ENCODE data around the gene DYNC2LI1.

Gene DYNC2LI1

GRCh38 chr2:43731211-43731610 lies 42.6 kb upstream of the DYNC2LI1 start:
- no peak overlapping the region for H3K27ac ChIP-seq
- ChIA-PET CTCF (no interaction called here), POLR2A (ENCODE audit: low non-redundant PET) (no interaction called here)
- no peak for DNase-seq (ENCODE audit: low spot score)
- no peak for TF ChIP-seq CTCF (conservative IDR thresholded peaks at IDR 0.05; ENCODE audit: low read depth)

DNA sequence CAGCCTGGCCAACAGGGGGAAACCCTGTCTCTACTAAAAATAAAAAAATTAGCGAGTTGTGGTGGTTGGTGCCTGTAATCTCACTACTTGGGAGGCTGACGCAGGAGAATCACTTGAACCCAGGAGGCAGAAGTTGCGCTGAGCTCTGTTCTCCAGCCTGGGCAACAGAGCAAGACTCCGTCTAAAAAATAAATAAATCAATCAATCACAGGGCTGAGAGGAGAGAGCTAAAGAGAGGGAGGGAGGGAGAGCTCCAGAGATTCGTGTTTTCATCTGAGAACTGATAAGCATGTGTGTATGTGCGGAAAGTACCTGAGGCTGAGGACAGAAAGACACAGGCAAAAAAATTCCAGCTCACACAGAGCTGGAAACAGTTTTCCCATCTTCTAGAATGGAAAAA lies 37.2 kb upstream of the DYNC2LI1 start:
- no peak for DNase-seq (ENCODE audit: low spot score)
- POLR2A ChIA-PET (ENCODE audit: low non-redundant PET), result no interaction called here
- CTCF ChIA-PET, result no interaction called here

GRCh38 chr2:43737097-43737854 lies 36.6 kb upstream of the DYNC2LI1 start:
- POLR2A ChIA-PET (ENCODE audit: low non-redundant PET), result no interaction called here
- CTCF ChIA-PET, result no interaction called here
- DNase-seq (ENCODE audit: low spot score), result peak; percentile 3
- TF ChIP-seq CTCF (conservative IDR thresholded peaks at IDR 0.05; ENCODE audit: low read depth), result no peak
- no peak overlapping the region for H3K27ac ChIP-seq

More for the DNA sequence above, 37.2 kb upstream of the DYNC2LI1 start:
- H3K27ac ChIP-seq, result no peak overlapping the region
- no peak for TF ChIP-seq CTCF (conservative IDR thresholded peaks at IDR 0.05; ENCODE audit: low read depth)

DNA sequence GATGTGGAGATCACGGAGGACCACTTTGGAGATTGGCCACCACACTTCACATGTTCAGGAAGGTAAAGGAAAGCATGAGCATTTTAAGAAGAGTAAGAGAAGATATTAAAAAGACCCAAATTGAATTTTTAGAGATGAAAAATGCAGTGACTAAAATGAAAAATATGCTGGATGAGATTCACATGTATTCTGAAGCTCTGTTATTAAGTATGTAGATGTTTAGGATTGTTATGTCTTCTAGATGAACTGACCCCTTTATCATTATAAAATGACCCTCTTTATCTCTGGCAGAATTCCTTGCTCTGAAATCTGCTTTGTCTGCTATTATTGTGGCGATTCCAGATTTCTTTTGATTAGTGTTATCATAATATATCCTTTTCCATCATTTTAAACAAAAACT lies 36.0 kb upstream of the DYNC2LI1 start:
- TF ChIP-seq CTCF (conservative IDR thresholded peaks at IDR 0.05; ENCODE audit: low read depth), result no peak
- no peak for DNase-seq (ENCODE audit: low spot score)
- POLR2A ChIA-PET (ENCODE audit: low non-redundant PET), result no interaction called here
- no peak overlapping the region for H3K27ac ChIP-seq
- CTCF ChIA-PET, result no interaction called here

GRCh38 chr2:43738257-43738656 lies 35.6 kb upstream of the DYNC2LI1 start:
- no peak overlapping the region for H3K27ac ChIP-seq
- POLR2A ChIA-PET (ENCODE audit: low non-redundant PET), result no interaction called here
- CTCF ChIA-PET, result interaction anchor here (0.6 kb wide), 1 partner anchor 11 kb away, joined by 3 read pairs; no protein-coding TSS in a partner anchor
- TF ChIP-seq CTCF (conservative IDR thresholded peaks at IDR 0.05; ENCODE audit: low read depth), result no peak
- DNase-seq (ENCODE audit: low spot score), result no peak

DNA sequence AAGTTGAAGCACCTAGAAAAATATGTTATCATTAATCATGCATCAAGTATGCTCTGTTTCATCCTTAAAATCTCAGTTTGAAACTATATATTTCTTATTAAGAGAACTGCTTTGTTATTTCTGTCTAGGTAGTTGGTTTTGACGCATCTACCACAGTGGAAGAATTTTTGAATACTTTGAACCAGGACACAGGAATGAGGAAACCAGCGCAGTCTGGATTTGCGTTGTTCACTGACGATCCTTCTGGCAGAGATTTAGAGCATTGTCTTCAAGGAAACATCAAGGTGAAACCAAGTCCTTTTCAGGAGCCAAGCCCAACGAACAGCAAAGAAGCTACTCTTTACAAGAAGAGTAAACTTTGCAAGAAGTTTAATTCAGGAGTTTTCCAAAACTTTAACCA lies 30.1 kb upstream of the DYNC2LI1 start:
- ChIA-PET POLR2A (ENCODE audit: low non-redundant PET) (no interaction called here), CTCF (no interaction called here)
- TF ChIP-seq CTCF (conservative IDR thresholded peaks at IDR 0.05; ENCODE audit: low read depth), result no peak
- no peak for DNase-seq (ENCODE audit: low spot score)
- no peak overlapping the region for H3K27ac ChIP-seq
